GM12891 (cell line): ENCODE measurements around the gene ADAMTS10.

Experiments used
- POLR2A ChIP-seq: IDR thresholded peaks from 2 replicates; pipeline ENCODE4 v1.6.1; 2011; ENCODE audit warnings: low read depth, low read length, control low read depth
- POLR2AphosphoS5 ChIP-seq: IDR thresholded peaks from 2 replicates; pipeline ENCODE4 v1.6.1; 2011; ENCODE audit warnings: low read depth, low read length, control low read depth
- SPI1 ChIP-seq: IDR thresholded peaks from 2 replicates; pipeline ENCODE4 v1.6.1; 2011; ENCODE audit warnings: low read depth, low read length, control low read depth

DNA sequence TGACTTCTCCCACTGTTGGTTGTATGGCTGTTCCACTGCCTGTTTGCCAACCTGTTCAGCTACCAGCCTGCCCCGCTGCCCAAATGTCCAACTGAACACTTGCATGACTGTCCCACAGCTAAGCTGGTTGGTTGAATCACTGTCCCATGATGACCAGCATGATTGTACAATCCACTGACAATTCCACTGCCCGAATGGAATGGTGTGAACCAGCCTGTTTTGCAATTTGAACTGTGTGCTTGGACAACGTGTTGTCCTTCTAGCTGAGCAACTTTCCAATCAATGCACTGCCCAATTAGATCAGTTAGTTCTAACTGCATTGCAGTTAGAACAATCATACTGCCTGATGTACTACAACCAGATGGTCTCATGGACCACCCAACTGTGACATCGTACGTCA is 8.7 kb downstream of the ADAMTS10 start:
- TF ChIP-seq POLR2AphosphoS5 (no peak), POLR2A (no peak), SPI1 (no peak)
